GM21723 (cell line): ENCODE results near the gene TEX48.

ENCODE experiments used
- ATAC-seq: cut with Tn5 transposase; IDR thresholded peaks from one replicate; pipeline ENCODE4 v1.9.1; 2021; ENCODE audit warnings: mild to moderate bottlenecking, moderate library complexity; ENCODE audit not compliant: unreplicated experiment

The TEX48 gene

GRCh38 chr9:114681594-114682332 lies at the start of gene TEX48:
Gene TEX48, minus strand, starts transcription at chr9:114682192. Its CDS starts 10,469 bp downstream, at chr9:114671723.
- peak; percentile 87 for ATAC-seq

- no peak for ATAC-seq
Measured at GRCh38 chr9:114731701-114732100, 49.7 kb upstream of the TEX48 start.

GRCh38 chr9:114729706-114730105 lies 47.7 kb upstream of the TEX48 start:
- no peak for ATAC-seq

GRCh38 chr9:114725930-114726329 lies 43.9 kb upstream of the TEX48 start:
- ATAC-seq = no peak

- ATAC-seq = no peak
Measured at GRCh38 chr9:114724744-114725143, 42.8 kb upstream of the TEX48 start.

GRCh38 chr9:114723931-114724330 lies 41.9 kb upstream of the TEX48 start:
- no peak for ATAC-seq

- ATAC-seq = no peak
Measured at GRCh38 chr9:114722937-114723620, 41.1 kb upstream of the TEX48 start.

GRCh38 chr9:114722081-114722621 lies 40.2 kb upstream of the TEX48 start:
- ATAC-seq = no peak

- no peak for ATAC-seq
Measured at GRCh38 chr9:114721491-114722079, 39.6 kb upstream of the TEX48 start.

- no peak for ATAC-seq
Measured at GRCh38 chr9:114720086-114720676, 38.2 kb upstream of the TEX48 start.

- ATAC-seq = no peak
Measured at GRCh38 chr9:114719290-114719689, 37.3 kb upstream of the TEX48 start.

GRCh38 chr9:114718801-114719221 lies 36.8 kb upstream of the TEX48 start:
- ATAC-seq = peak; percentile 87

GRCh38 chr9:114717908-114718486 lies 36.0 kb upstream of the TEX48 start:
- no peak for ATAC-seq

- ATAC-seq = no peak
Measured at GRCh38 chr9:114709636-114710035, 27.6 kb upstream of the TEX48 start.

- no peak for ATAC-seq
Measured at GRCh38 chr9:114706711-114707110, 24.7 kb upstream of the TEX48 start.

GRCh38 chr9:114701988-114702387 lies 20.0 kb upstream of the TEX48 start:
- ATAC-seq = no peak

GRCh38 chr9:114697951-114698351 lies 16.0 kb upstream of the TEX48 start:
- peak; percentile 42 for ATAC-seq

GRCh38 chr9:114696814-114697544 lies 15.0 kb upstream of the TEX48 start:
- peak; percentile 75 for ATAC-seq

- no peak for ATAC-seq
Measured at GRCh38 chr9:114695948-114696347, 14.0 kb upstream of the TEX48 start.

GRCh38 chr9:114694719-114695269 lies 12.8 kb upstream of the TEX48 start:
- peak; percentile 42 for ATAC-seq
